Naive thymus-derived CD8-positive, alpha-beta T cell (primary cell): ENCODE data around the gene CFAP20DC. TPM values are rescaled to one million over a fixed set of nuclear protein-coding genes. Genes with fewer than 3 reads are reported as not detected.
"Not testable (repeated sequence)": the region's sequence is repeated elsewhere in the genome, so short reads cannot be mapped to it uniquely, and the experiment has no call there.

Experiments
- ATAC-seq, 2 donors: fragments of 150-1000 bp; cut with Tn5 transposase in 1 of 2; sonication (Bioruptor Pico), chemical (Tn5 transposase) in 1 of 2; 1 replicate in 1 of 2; 2 replicates in 1 of 2; pipeline ENCODE4 v1.10.0; 2021; ENCODE audit warnings: mild to moderate bottlenecking in 2 of 2, moderate library complexity in 2 of 2
- POLR2A ChIA-PET: fragments of 350-600 bp; sonication (Branson Sonifier 250); formaldehyde crosslinking; loops from one replicate; lab custom pipeline; 2021; ENCODE audit warnings: antibody characterized with exemption; lab: Charles Lee
- DNase-seq, 10 donors: peaks; one replicate each; pipeline versions ENCODE4 v3.0.0 to v3.0.0-alpha.2; 2020 to 2022
- H3K27ac Mint-ChIP-seq, 10 donors: one replicate each; pipeline ENCODE4 v1.8.0; 2020 to 2022; ENCODE audit warnings: mild to moderate bottlenecking in 10 of 10, mixed read lengths in 10 of 10, moderate library complexity in 4 of 10, inconsistent platforms in 1 of 10
- H3K27me3 Mint-ChIP-seq, 5 donors: one replicate each; pipeline ENCODE4 v1.8.0; 2021 to 2022; ENCODE audit warnings: mixed read lengths in 5 of 5
- H3K36me3 Mint-ChIP-seq, 3 donors: one replicate each; pipeline ENCODE4 v1.8.0; 2020 to 2022; ENCODE audit warnings: mixed read lengths in 3 of 3, mild to moderate bottlenecking in 2 of 3, inconsistent platforms in 1 of 3
- H3K4me1 Mint-ChIP-seq, 4 donors: one replicate each; pipeline ENCODE4 v1.8.0; 2021 to 2022; ENCODE audit warnings: mixed read lengths in 4 of 4
- H3K4me3 Mint-ChIP-seq, 10 donors: one replicate each; pipeline ENCODE4 v1.8.0; 2020 to 2022; ENCODE audit warnings: mild to moderate bottlenecking in 10 of 10, mixed read lengths in 10 of 10, moderate library complexity in 6 of 10, inconsistent platforms in 1 of 10
- H3K9me3 Mint-ChIP-seq, 9 donors: one replicate each; pipeline ENCODE4 v1.8.0; 2020 to 2022; ENCODE audit warnings: mixed read lengths in 9 of 9, mild to moderate bottlenecking in 3 of 9, inconsistent platforms in 1 of 9, moderate library complexity in 1 of 9
- polyA plus RNA-seq, 3 donors: library from polyadenylated mRNA; unstranded; fragments of 300-500 nt; fragmentation: Illumina TruSeq; gene quantifications; one replicate each; pipeline ENCODE4 v1.2.3, GENCODE V29; 2021
- total RNA-seq, 8 experiments: library from RNA in 2 of 8; stranded (reverse) in 2 of 8; gene quantifications; one replicate each; pipeline ENCODE4 v1.2.3 and lab custom pipeline; 2021 to 2026

The CFAP20DC gene
- total and polyA plus RNA-seq, 5 experiments from 2014 or later, result 0.13 to 0.27 (median 0.19) TPM; not detected in 1

- H3K4me1 Mint-ChIP-seq, result no peaks in the 10 kb centered on the region
Measured at GRCh38 chr3:58731673-58732072, 318.2 kb downstream of the CFAP20DC start.

GRCh38 chr3:58728723-58729122 lies 321.1 kb downstream of the CFAP20DC start:
- H3K9me3 Mint-ChIP-seq, result peaks cover 0 to 8% (median 0%) of the 10 kb centered on the region in 9 donors
- H3K4me3 Mint-ChIP-seq, result no peak overlapping the region
- ATAC-seq, result no peak
- H3K27ac Mint-ChIP-seq, result no peak overlapping the region
- H3K4me1 Mint-ChIP-seq, result no peaks in the 10 kb centered on the region
- peaks cover 0 to 20% (median 0%) of the 10 kb centered on the region in 5 donors for H3K27me3 Mint-ChIP-seq
- POLR2A ChIA-PET, result no interaction called here
- DNase-seq, result no peak
- no peaks in the 10 kb centered on the region for H3K36me3 Mint-ChIP-seq

More at GRCh38 chr3:58731673-58732072, 318.2 kb downstream of the CFAP20DC start:
- POLR2A ChIA-PET, result no interaction called here
- H3K27me3 Mint-ChIP-seq, result peaks cover 0 to 20% (median 0%) of the 10 kb centered on the region in 5 donors
- ATAC-seq (no peak), DNase-seq (no peak)
- no peaks in the 10 kb centered on the region for H3K36me3 Mint-ChIP-seq
- H3K9me3 Mint-ChIP-seq, result peaks cover 0 to 8% (median 0%) of the 10 kb centered on the region in 9 donors
- H3K27ac Mint-ChIP-seq, result no peak overlapping the region
- H3K4me3 Mint-ChIP-seq, result no peak overlapping the region

- no peak overlapping the region for H3K27ac Mint-ChIP-seq
- H3K36me3 Mint-ChIP-seq, result no peaks in the 10 kb centered on the region
- no peak for DNase-seq
- no peak for ATAC-seq
- H3K27me3 Mint-ChIP-seq, result peaks cover 0 to 20% (median 4%) of the 10 kb centered on the region in 5 donors
- peaks cover 0 to 8% (median 0%) of the 10 kb centered on the region in 9 donors for H3K9me3 Mint-ChIP-seq
- H3K4me1 Mint-ChIP-seq, result no peaks in the 10 kb centered on the region
- no peak overlapping the region for H3K4me3 Mint-ChIP-seq
- POLR2A ChIA-PET, result no interaction called here
Measured at GRCh38 chr3:58725326-58725853, 324.4 kb downstream of the CFAP20DC start.

GRCh38 chr3:58724336-58724735 lies 325.5 kb downstream of the CFAP20DC start:
- Mint-ChIP-seq H3K36me3 (no peaks in the 10 kb centered on the region), H3K27me3 (peaks cover 0 to 22% (median 7%) of the 10 kb centered on the region in 5 donors), H3K27ac (no peak overlapping the region), H3K4me3 (no peak overlapping the region), H3K9me3 (peaks cover 0 to 8% (median 0%) of the 10 kb centered on the region in 9 donors), H3K4me1 (no peaks in the 10 kb centered on the region)
- POLR2A ChIA-PET, result no interaction called here
- no peak for DNase-seq
- ATAC-seq, result no peak

GRCh38 chr3:58723173-58723572 lies 326.7 kb downstream of the CFAP20DC start:
- Mint-ChIP-seq H3K27me3 (peaks cover 0 to 22% (median 7%) of the 10 kb centered on the region in 5 donors), H3K4me3 (no peak overlapping the region), H3K36me3 (no peaks in the 10 kb centered on the region), H3K27ac (no peak overlapping the region), H3K4me1 (no peaks in the 10 kb centered on the region), H3K9me3 (peaks cover 0 to 8% (median 0%) of the 10 kb centered on the region in 9 donors)
- DNase-seq (no peak), ATAC-seq (no peak)
- POLR2A ChIA-PET, result no interaction called here

GRCh38 chr3:58722561-58722960 lies 327.3 kb downstream of the CFAP20DC start:
- Mint-ChIP-seq H3K36me3 (no peaks in the 10 kb centered on the region), H3K9me3 (peaks cover 0 to 8% (median 0%) of the 10 kb centered on the region in 9 donors), H3K4me1 (no peaks in the 10 kb centered on the region), H3K27me3 (peaks cover 0 to 22% (median 7%) of the 10 kb centered on the region in 5 donors), H3K27ac (no peak overlapping the region), H3K4me3 (no peak overlapping the region)
- DNase-seq (no peak), ATAC-seq (no peak)
- POLR2A ChIA-PET, result no interaction called here

- Mint-ChIP-seq H3K4me3 (no peak overlapping the region), H3K27me3 (peaks cover 0 to 22% (median 7%) of the 10 kb centered on the region in 5 donors), H3K9me3 (peaks cover 0 to 8% (median 0%) of the 10 kb centered on the region in 9 donors), H3K27ac (no peak overlapping the region), H3K36me3 (no peaks in the 10 kb centered on the region), H3K4me1 (no peaks in the 10 kb centered on the region)
- POLR2A ChIA-PET, result no interaction called here
- DNase-seq, result no peak
- no peak for ATAC-seq
Measured at GRCh38 chr3:58720526-58720925, 329.3 kb downstream of the CFAP20DC start.

- H3K4me3 Mint-ChIP-seq, result no peak overlapping the region
- POLR2A ChIA-PET, result no interaction called here
- H3K9me3 Mint-ChIP-seq, result peaks cover 0 to 8% (median 0%) of the 10 kb centered on the region in 9 donors
- no peaks in the 10 kb centered on the region for H3K36me3 Mint-ChIP-seq
- ATAC-seq (no peak), DNase-seq (no peak)
- H3K4me1 Mint-ChIP-seq, result no peaks in the 10 kb centered on the region
- no peak overlapping the region for H3K27ac Mint-ChIP-seq
- H3K27me3 Mint-ChIP-seq, result peaks cover 0 to 22% (median 7%) of the 10 kb centered on the region in 5 donors
Measured at GRCh38 chr3:58719684-58720083, 330.1 kb downstream of the CFAP20DC start.

GRCh38 chr3:58713715-58714401 lies 336.0 kb downstream of the CFAP20DC start:
- no peaks in the 10 kb centered on the region for H3K36me3 Mint-ChIP-seq
- no peak overlapping the region for H3K4me3 Mint-ChIP-seq
- no peaks in the 10 kb centered on the region for H3K4me1 Mint-ChIP-seq
- POLR2A ChIA-PET, result no interaction called here
- no peak overlapping the region for H3K27ac Mint-ChIP-seq
- peaks cover 0 to 2% (median 0%) of the 10 kb centered on the region in 9 donors for H3K9me3 Mint-ChIP-seq
- peaks cover 0 to 8% (median 3%) of the 10 kb centered on the region in 5 donors for H3K27me3 Mint-ChIP-seq
- DNase-seq (no peak), ATAC-seq (no peak)

GRCh38 chr3:58711871-58712270 lies 338.0 kb downstream of the CFAP20DC start:
- no peak overlapping the region for H3K4me3 Mint-ChIP-seq
- no peak overlapping the region for H3K27ac Mint-ChIP-seq
- POLR2A ChIA-PET, result no interaction called here
- ATAC-seq, result no peak
- no peaks in the 10 kb centered on the region for H3K36me3 Mint-ChIP-seq
- H3K9me3 Mint-ChIP-seq, result peaks cover 0 to 2% (median 0%) of the 10 kb centered on the region in 9 donors
- no peaks in the 10 kb centered on the region for H3K4me1 Mint-ChIP-seq
- DNase-seq, result no peak
- peaks cover 0 to 8% (median 3%) of the 10 kb centered on the region in 5 donors for H3K27me3 Mint-ChIP-seq

GRCh38 chr3:58708983-58709382 lies 340.8 kb downstream of the CFAP20DC start:
- ATAC-seq, POLR2A ChIA-PET, H3K4me1 Mint-ChIP-seq, DNase-seq, H3K9me3 Mint-ChIP-seq, H3K27me3 Mint-ChIP-seq, H3K36me3 Mint-ChIP-seq, H3K27ac Mint-ChIP-seq, H3K4me3 Mint-ChIP-seq: not testable (repeated sequence)

GRCh38 chr3:58708116-58708791 lies 341.6 kb downstream of the CFAP20DC start:
- POLR2A ChIA-PET, result no interaction called here
- ATAC-seq (no peak), DNase-seq (no peak)
- Mint-ChIP-seq H3K27ac (no peak overlapping the region), H3K36me3 (no peaks in the 10 kb centered on the region), H3K27me3 (peaks cover 0 to 8% (median 1%) of the 10 kb centered on the region in 5 donors), H3K9me3 (no peaks in the 10 kb centered on the region), H3K4me1 (no peaks in the 10 kb centered on the region), H3K4me3 (no peak overlapping the region)

- Mint-ChIP-seq H3K27me3 (peaks cover 0 to 8% (median 2%) of the 10 kb centered on the region in 5 donors), H3K4me1 (no peaks in the 10 kb centered on the region), H3K27ac (peak overlapping the region in 1 of 10 donors; percentile 25), H3K4me3 (no peak overlapping the region), H3K36me3 (no peaks in the 10 kb centered on the region), H3K9me3 (no peaks in the 10 kb centered on the region)
- DNase-seq, result no peak
- POLR2A ChIA-PET, result no interaction called here
- no peak for ATAC-seq
Measured at GRCh38 chr3:58707390-58707930, 342.4 kb downstream of the CFAP20DC start.
